NB4 (cell line): ENCODE data around the gene TLX2.

Source experiments
- CTCF ChIP-seq: IDR thresholded peaks from one replicate; pipeline ENCODE4 v1.5.1; 2012; ENCODE audit warnings: low read depth, low read length
- POLR2A ChIP-seq: IDR thresholded peaks from 2 replicates; pipeline ENCODE4 v1.6.1; 2011; ENCODE audit warnings: mild to moderate bottlenecking; ENCODE audit not compliant: insufficient read length; ENCODE audit errors: extremely low read depth

DNA sequence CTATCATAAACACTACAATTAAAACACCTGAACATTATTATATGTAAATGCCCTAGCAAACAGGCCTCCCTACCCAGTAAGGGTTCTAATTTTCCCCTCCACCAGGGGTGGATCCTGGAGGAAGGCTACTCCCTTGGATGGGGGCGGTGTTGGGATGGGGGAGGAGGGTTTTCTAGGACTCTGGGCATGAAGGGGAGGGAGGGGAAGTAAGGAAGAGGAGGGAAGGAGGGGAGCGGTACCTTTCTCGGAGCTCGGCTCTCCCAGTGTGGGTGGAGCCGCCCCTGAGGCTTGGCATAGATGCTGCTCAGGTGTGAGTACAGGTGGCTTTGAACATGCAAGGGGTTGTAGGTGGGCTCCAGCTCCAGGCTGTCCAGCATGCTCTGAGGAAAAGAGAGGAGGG is 45.7 kb downstream of the TLX2 start:
- TF ChIP-seq CTCF (no peak), POLR2A (no peak)
